Skeletal muscle tissue (tissue), 4 donors: ENCODE results near the gene COX14. TPM values are rescaled to one million over a fixed set of nuclear protein-coding genes. Genes with fewer than 3 reads are reported as not detected.
A peak's percentile ranks its signal among the peaks of the same experiment; 100 is the strongest.

ENCODE experiments used
- H3K27ac ChIP-seq: one replicate; pipeline ENCODE4 v1.7.0; 2013; ENCODE audit warnings: mild to moderate bottlenecking, low read depth, low read length, inconsistent platforms
- H3K27me3 ChIP-seq, 3 donors: one replicate each; pipeline ENCODE4 v1.7.0; 2013; ENCODE audit warnings: low read length in 3 of 3; ENCODE audit not compliant: control insufficient read depth in 3 of 3, insufficient read depth in 3 of 3
- H3K36me3 ChIP-seq, 3 donors: one replicate each; pipeline ENCODE4 v1.7.0; 2013; ENCODE audit warnings: low read length in 3 of 3; ENCODE audit not compliant: control insufficient read depth in 3 of 3, insufficient read depth in 3 of 3
- H3K4me1 ChIP-seq, 3 donors: one replicate each; pipeline ENCODE4 v1.7.0; 2013; ENCODE audit warnings: low read length in 3 of 3, mild to moderate bottlenecking in 3 of 3; ENCODE audit not compliant: control insufficient read depth in 3 of 3, insufficient read depth in 3 of 3
- H3K4me3 ChIP-seq, 3 donors: one replicate each; pipeline ENCODE4 v1.7.0; 2013; ENCODE audit warnings: low read length in 3 of 3
- H3K9ac ChIP-seq, 3 donors: one replicate each; pipeline ENCODE4 v1.7.0; 2013; ENCODE audit warnings: low read length in 3 of 3, mild to moderate bottlenecking in 3 of 3, moderate library complexity in 2 of 3, low read depth in 1 of 3
- H3K9me3 ChIP-seq, 3 donors: one replicate each; pipeline ENCODE4 v1.7.0; 2013; ENCODE audit warnings: low read length in 3 of 3; ENCODE audit not compliant: control insufficient read depth in 3 of 3
- total RNA-seq: library from RNA; depleted of rRNA; stranded (reverse); fragments of >200 nt; gene quantifications from one replicate; pipeline ENCODE4 v1.2.3, GENCODE V29; 2014
- donor health status: Osteomylitis.

COX14 gene
- total RNA-seq, 1 donor from 2014 or later, result 37.1 TPM

DNA sequence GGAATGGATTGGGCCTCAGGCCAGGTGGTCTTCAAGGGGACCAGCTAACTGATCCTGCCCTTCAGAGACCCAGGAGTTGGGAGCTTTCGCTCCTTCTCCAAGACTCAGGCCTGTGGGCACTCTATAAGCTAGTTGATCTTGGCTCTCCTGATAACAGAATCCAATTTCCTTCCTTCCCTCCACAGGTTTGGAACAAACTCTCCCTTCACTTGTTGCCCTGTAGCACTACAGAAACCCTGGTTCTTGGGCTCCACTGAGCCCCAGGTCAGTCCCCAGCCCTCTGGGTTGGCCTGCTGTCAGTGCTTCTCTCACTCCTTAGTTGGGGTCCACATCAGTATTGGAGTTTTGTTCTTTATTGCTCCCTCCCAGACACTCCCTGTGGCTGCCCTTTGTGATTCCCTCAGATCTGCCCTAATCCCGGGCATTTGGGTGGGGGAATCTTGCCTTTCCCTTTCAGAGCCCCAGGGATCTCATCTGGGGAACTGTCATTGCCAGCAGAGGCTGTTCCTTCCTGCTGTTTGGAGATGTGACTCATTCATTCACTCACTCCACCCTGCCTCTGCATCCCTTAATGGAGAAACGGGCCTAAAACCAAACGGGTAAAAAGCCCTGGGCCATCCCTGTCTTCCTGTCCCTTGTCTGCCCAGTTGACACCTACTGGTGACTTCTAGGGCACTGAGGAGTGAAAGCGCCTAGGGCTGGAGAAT is 12.6 kb upstream of the COX14 start:
- Histone ChIP-seq H3K27me3 (no peaks in the 10 kb centered on the region), H3K9ac (peak overlapping the region in 1 of 3 donors; percentile 33), H3K27ac (no peak overlapping the region), H3K4me3 (no peak overlapping the region), H3K4me1 (peaks cover 24 to 28% (median 25%) of the 10 kb centered on the region in 3 donors), H3K36me3 (peaks cover 46 to 60% (median 59%) of the 10 kb centered on the region in 3 donors), H3K9me3 (no peaks in the 10 kb centered on the region)

DNA sequence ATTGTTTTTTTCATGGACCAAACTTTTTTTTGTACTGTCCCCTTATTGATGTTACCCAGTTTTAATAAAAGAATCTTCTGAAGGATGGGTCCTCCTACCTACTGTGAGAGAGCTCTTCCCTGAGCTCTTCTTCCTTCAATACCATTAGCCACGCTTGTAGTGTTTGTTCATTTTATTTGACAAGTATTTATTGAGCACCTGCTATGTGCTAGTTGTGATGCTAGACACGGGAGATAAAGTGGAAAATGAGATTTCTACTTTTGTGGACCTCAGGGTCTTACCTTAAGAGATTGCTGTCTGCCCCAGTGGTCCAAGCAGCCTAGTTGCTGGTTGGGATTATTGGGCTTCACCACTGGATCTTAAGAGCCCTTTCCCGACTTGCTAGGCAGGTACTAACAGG is 11.5 kb upstream of the COX14 start:
- no peaks in the 10 kb centered on the region for H3K9me3 ChIP-seq
- H3K9ac ChIP-seq, result no peak overlapping the region
- peaks cover 29 to 39% (median 34%) of the 10 kb centered on the region in 3 donors for H3K4me1 ChIP-seq
- no peak overlapping the region for H3K4me3 ChIP-seq
- H3K27ac ChIP-seq, result no peak overlapping the region
- H3K36me3 ChIP-seq, result peaks cover 43 to 56% (median 50%) of the 10 kb centered on the region in 3 donors
- H3K27me3 ChIP-seq, result no peaks in the 10 kb centered on the region

DNA sequence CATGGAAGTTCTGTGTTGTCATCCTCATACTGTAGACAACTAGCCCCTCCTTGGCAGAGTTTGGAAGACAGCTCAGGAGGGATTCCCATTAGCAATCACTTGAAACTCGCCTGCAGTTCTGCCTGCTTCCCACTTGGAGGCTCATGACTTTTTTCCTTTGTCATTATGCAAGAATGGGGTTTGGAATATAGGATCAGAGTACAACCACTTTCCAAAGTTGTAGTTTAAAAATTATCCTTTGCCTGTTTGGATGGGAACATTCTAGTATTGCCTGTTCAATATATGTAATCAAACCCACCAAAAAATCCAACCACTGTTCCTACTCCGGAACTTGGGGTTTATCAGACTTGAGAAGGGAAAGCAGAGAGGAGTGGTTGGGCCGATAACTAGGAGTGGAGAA is 10.4 kb upstream of the COX14 start:
- peaks cover 39 to 46% (median 39%) of the 10 kb centered on the region in 3 donors for H3K36me3 ChIP-seq
- H3K9ac ChIP-seq, result no peak overlapping the region
- H3K4me1 ChIP-seq, result peaks cover 40 to 50% (median 44%) of the 10 kb centered on the region in 3 donors
- H3K4me3 ChIP-seq, result no peak overlapping the region
- no peaks in the 10 kb centered on the region for H3K27me3 ChIP-seq
- no peak overlapping the region for H3K27ac ChIP-seq
- H3K9me3 ChIP-seq, result no peaks in the 10 kb centered on the region

DNA sequence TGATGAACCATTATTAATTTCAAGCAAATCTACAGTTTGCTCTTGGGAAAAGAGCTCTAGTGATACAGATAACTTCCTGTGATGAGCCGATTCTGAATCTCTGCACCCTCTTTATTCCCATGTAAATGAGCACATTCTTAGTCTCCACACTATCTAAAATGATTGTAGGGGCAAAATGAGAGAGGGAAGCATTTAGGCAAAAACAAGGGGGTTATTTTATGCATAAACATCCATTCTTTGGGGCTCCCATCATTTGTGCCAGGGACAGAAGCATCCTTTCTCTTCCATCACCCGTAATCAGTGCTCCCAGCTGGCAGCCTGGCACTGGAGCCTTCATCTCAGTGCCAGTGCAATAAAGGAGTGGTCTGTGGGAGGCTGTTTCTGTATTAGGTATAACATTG is 9.9 kb upstream of the COX14 start:
- Histone ChIP-seq H3K36me3 (peaks cover 38 to 46% (median 39%) of the 10 kb centered on the region in 3 donors), H3K4me1 (peaks cover 44 to 55% (median 49%) of the 10 kb centered on the region in 3 donors), H3K27ac (peak overlapping the region; percentile 90), H3K9me3 (no peaks in the 10 kb centered on the region), H3K9ac (peak overlapping the region in 1 of 3 donors; percentile 6), H3K4me3 (no peak overlapping the region), H3K27me3 (no peaks in the 10 kb centered on the region)

DNA sequence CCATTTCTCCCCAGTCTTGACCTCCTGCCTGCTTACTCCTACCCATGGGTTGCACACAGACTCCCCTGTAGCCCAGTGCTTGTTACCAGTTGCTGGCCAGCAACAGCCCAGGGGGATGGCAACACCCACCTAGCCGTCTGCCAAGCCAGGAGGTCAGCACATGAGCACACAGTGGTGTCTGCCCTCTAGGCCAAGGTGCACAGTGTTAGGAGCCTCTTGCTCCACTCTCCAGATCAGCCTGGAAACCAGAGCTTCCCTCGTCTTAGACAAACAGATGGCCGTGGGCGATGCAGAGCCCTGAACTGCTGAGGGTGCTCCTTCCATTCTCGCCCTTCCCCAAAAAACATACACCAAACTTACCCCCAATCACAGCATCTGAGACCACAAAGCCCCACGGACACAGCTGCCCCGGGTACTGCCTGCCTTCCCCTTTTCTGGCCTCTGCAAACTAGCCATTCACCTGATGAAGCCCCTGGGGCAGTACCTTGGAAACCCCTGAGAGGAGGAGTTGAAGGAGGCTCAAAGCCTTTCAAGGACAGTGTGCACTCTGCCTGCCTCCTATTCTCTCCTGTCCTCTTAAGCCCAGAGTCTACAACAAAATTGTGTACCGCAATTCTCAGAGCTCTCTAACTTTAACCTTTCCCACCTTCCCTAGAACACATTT is 9.3 kb upstream of the COX14 start:
- Histone ChIP-seq H3K36me3 (peaks cover 42 to 51% (median 44%) of the 10 kb centered on the region in 3 donors), H3K4me3 (no peak overlapping the region), H3K27ac (peak overlapping the region; percentile 90), H3K9ac (peak overlapping the region in 2 of 3 donors; percentile 20 to 89), H3K27me3 (no peaks in the 10 kb centered on the region), H3K9me3 (no peaks in the 10 kb centered on the region), H3K4me1 (peaks cover 51 to 61% (median 55%) of the 10 kb centered on the region in 3 donors)

DNA sequence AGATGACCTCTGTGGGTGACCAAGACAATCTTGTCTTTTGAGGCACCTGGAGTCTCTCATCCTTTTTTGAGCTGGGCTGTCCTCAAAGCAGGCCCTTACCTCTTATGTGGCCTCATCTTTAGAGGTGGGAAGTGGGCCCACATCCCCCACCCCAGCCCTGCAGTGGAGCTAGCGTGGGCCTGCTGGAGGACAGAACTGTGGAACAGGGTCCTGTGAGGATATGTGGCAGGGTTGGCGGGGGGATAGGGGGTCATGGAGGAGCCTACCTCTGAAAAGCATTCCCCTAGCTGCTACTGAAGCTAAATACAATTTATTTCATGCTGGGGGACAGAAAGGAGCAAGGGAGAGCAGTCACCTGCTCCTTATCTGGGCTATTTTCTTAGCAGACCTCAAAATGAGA is 8.7 kb upstream of the COX14 start:
- H3K9ac ChIP-seq, result peak overlapping the region in 2 of 3 donors; percentile 84 to 89
- H3K27me3 ChIP-seq, result no peaks in the 10 kb centered on the region
- peak overlapping the region in 2 of 3 donors; percentile 29 to 88 for H3K4me3 ChIP-seq
- H3K27ac ChIP-seq, result peak overlapping the region; percentile 90
- no peaks in the 10 kb centered on the region for H3K9me3 ChIP-seq
- peaks cover 57 to 67% (median 61%) of the 10 kb centered on the region in 3 donors for H3K4me1 ChIP-seq
- peaks cover 41 to 51% (median 44%) of the 10 kb centered on the region in 3 donors for H3K36me3 ChIP-seq

DNA sequence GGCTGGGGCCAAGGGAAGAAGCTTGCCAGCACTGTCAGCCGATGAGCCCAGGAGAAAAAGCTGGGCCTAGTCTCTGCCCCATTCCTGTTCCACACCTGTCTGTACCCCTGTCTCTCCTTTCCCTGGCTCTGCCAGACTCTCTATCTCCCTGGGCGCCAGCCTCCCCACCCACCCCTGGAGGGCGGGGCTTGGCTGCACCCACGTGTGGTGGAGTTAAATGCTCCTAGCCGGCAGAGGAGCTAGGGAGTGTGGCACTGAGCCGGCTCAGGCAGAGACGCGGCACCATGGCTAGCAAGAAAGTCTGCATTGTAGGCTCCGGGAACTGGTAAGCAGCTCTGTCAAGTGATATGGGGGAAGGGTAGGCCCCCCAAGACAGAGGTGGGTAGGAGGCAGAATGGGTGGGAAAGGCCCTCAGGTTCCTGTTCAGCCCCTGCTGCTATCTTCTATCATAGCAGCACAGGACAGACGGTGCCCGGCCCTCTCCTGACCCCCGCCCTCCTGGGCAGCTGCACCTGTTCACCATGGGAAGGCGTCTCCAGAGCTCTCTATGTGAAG is 8.2 kb upstream of the COX14 start, which contains the start of gene GPD1:
TSS of gene GPD1 (plus strand) at position 242 of the 555 bp plus-strand sequence. CDS start at position 285, 43 bp downstream.
- Histone ChIP-seq H3K4me3 (peak within 1 kb of the TSS; percentile 86 to 94 (median 88)), H3K9me3 (no peaks in the 10 kb centered on the region), H3K4me1 (peaks cover 61 to 71% (median 66%) of the 10 kb centered on the region in 3 donors), H3K27me3 (no peaks in the 10 kb centered on the region), H3K9ac (peak within 1 kb of the TSS; percentile 84 to 95 (median 89)), H3K27ac (peak within 1 kb of the TSS; percentile 90), H3K36me3 (peaks cover 39 to 49% (median 40%) of the 10 kb centered on the region in 3 donors)

DNA sequence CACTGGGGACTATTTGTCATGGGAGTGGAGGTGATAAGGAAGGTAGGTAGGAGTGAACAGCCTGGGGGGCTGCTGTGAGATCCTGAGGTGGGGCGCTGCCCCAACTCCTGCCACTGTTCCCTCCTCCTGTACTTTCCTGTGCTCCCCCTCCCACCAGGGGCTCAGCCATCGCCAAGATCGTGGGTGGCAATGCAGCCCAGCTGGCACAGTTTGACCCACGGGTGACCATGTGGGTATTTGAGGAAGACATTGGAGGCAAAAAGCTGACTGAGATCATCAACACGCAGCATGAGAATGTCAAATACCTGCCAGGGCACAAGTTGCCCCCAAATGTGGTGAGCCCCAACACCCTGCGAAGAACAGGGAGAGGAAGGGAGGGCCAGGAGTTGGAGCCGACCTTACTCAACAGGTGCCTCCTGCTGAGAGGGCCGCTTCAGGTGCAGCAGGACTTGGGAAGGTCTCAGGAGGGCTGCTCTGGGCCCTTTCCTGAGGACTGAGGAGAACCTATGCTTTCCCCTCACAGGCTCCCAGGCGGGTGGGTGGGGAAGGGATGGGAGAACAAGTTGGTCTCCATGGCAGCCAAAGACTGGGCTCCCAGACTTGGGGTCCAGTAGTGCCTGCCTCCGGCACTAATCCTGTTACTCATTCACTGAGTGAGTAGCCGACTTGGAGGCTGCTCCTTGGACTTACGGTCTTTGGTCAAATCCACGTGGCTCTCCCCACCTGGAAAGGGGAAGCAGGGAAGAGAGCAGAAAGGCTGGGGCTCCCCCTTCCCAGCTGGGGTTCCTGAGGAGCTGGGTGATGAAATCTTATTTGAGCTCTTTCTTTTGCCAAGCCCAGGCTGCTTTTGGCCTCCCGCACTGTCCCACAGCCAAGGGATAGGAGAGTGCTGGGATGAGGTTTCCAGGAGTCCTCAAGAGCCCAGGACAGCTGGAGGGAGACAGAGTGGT is 7.3 kb upstream of the COX14 start:
- Histone ChIP-seq H3K9ac (peak overlapping the region; percentile 84 to 95 (median 89)), H3K27ac (peak overlapping the region; percentile 90), H3K4me3 (peak overlapping the region; percentile 86 to 94 (median 88)), H3K9me3 (no peaks in the 10 kb centered on the region), H3K36me3 (peaks cover 31 to 44% (median 35%) of the 10 kb centered on the region in 3 donors), H3K4me1 (peaks cover 69 to 79% (median 74%) of the 10 kb centered on the region in 3 donors), H3K27me3 (no peaks in the 10 kb centered on the region)

DNA sequence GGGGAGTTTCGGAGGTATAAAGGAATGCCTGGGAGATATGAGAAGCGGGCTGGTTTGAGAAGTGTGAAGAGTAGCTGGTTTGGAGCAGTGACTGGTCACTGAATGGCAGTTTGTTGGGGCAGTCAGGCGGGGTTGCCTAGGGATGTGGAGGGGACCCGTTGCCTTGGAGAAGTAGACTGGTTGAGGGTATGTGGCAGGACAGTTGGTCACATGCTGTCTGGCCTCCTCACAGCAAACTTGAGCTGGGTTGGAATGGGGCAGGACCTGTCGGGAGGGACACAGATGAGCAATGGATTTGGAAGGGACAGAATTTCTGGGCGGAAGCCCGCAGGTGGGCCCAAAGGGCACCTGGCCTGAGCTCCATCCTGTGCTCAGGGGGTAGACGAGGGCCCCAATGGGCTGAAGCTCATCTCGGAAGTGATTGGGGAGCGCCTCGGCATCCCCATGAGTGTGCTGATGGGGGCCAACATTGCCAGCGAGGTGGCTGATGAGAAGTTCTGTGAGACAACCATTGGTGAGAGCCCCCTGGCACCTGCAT is 6.1 kb upstream of the COX14 start:
- no peaks in the 10 kb centered on the region for H3K27me3 ChIP-seq
- H3K9me3 ChIP-seq, result no peaks in the 10 kb centered on the region

More for the DNA sequence above, 6.1 kb upstream of the COX14 start:
- Histone ChIP-seq H3K27ac (peak overlapping the region; percentile 90), H3K36me3 (peaks cover 21 to 32% (median 29%) of the 10 kb centered on the region in 3 donors), H3K9ac (peak overlapping the region; percentile 83 to 89 (median 84)), H3K4me3 (peak overlapping the region; percentile 86 to 94 (median 88)), H3K4me1 (peaks cover 81 to 91% (median 87%) of the 10 kb centered on the region in 3 donors)
